ENCODE measurements around the gene BRD1.

The BRD1 gene

GRCh38 chr22:49760630-49761571 is 66.8 kb downstream of the BRD1 start:
- DNase-seq (ENCODE audit: extremely low spot score) = no peak
- ChIA-PET CTCF (interaction anchor here (1.6 kb wide), 1 partner anchor 31 kb away, joined by 4 read pairs; no protein-coding TSS in a partner anchor), POLR2A (interaction anchor here (0.8 kb wide), 1 partner anchor 60 kb away, joined by 4 read pairs; no protein-coding TSS in a partner anchor)
- TF ChIP-seq, protein P1, sequence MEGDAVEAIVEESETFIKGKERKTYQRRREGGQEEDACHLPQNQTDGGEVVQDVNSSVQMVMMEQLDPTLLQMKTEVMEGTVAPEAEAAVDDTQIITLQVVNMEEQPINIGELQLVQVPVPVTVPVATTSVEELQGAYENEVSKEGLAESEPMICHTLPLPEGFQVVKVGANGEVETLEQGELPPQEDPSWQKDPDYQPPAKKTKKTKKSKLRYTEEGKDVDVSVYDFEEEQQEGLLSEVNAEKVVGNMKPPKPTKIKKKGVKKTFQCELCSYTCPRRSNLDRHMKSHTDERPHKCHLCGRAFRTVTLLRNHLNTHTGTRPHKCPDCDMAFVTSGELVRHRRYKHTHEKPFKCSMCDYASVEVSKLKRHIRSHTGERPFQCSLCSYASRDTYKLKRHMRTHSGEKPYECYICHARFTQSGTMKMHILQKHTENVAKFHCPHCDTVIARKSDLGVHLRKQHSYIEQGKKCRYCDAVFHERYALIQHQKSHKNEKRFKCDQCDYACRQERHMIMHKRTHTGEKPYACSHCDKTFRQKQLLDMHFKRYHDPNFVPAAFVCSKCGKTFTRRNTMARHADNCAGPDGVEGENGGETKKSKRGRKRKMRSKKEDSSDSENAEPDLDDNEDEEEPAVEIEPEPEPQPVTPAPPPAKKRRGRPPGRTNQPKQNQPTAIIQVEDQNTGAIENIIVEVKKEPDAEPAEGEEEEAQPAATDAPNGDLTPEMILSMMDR (IDR thresholded peaks at IDR 0.05; ENCODE audit: control extremely low read depth, extremely low read depth, low read depth, missing control alignments) = no peak

DNA sequence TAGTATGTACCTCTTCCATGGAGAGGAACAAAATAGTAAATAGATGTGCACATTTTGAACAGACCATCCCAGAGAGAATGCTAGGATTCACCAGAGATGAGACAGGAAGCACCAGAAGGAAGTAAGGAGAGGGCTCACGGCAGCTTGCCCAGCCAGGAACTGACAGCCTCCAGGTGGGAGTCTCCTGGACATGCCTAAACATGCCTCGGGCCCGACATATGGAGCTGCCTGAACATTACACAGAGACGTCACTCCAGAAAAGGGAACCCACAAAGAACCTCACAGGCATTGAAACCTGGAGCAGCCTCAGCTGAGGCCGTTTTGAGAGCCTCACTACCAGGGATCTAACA is 67.4 kb downstream of the BRD1 start:
- ChIA-PET POLR2A (no interaction called here), CTCF (interaction anchor here (1.6 kb wide), 1 partner anchor 32 kb away, joined by 4 read pairs; no protein-coding TSS in a partner anchor)
- no peak for DNase-seq (ENCODE audit: extremely low spot score)

DNA sequence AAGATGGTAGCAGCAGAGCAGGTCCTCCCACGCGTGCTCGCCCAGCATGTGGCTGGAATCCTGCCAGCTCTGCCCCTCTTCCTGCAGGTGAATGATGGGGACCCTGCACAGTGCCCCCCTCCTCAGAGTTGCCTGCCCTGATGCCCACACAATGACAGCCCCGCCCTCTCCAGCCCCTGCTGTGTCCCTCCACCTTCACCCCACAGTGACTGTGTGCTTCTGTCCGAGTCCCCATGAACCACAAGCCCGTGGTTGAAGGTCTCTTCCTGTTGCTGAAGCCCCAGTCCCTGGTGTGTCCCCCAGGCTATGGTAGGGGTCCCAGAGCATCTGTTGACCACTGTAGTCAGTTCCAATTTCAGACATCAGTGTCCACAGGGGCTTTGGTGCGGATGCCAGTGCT is 71.0 kb downstream of the BRD1 start:
- TF ChIP-seq, protein P1 (IDR thresholded peaks at IDR 0.05; ENCODE audit: control extremely low read depth, extremely low read depth, low read depth, missing control alignments) = no peak
- POLR2A ChIA-PET = no interaction called here
- CTCF ChIA-PET = interaction anchor here (1.1 kb wide), 1 partner anchor 24 kb away, joined by 3 read pairs; no protein-coding TSS in a partner anchor
- no peak for DNase-seq (ENCODE audit: extremely low spot score)

More for the DNA sequence above, 67.4 kb downstream of the BRD1 start:
- TF ChIP-seq, protein P1 (IDR thresholded peaks at IDR 0.05; ENCODE audit: control extremely low read depth, extremely low read depth, low read depth, missing control alignments) = no peak

DNA sequence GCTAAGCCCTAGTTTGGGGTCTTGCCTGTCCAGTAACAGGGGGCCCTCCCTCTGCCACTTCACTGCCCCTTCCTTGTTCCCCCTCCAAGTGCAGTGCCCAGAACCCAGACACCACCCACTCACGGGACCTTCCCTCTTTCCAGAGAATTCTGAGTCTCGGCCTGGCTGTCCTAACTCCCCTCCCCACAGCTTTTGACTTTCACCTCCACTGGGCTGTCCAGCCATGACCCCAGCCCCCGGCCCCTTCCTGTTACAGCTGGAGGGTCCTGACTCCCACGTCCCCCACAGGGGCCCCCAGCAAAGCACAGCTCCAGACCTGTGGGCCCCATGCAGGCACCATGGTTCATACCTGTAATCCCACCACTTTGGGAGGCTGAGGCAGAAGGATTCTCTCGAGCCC is 71.5 kb downstream of the BRD1 start:
- TF ChIP-seq, protein P1 (IDR thresholded peaks at IDR 0.05; ENCODE audit: control extremely low read depth, extremely low read depth, low read depth, missing control alignments) = no peak
- POLR2A ChIA-PET = no interaction called here
- CTCF ChIA-PET = no interaction called here
- no peak for DNase-seq (ENCODE audit: extremely low spot score)

DNA sequence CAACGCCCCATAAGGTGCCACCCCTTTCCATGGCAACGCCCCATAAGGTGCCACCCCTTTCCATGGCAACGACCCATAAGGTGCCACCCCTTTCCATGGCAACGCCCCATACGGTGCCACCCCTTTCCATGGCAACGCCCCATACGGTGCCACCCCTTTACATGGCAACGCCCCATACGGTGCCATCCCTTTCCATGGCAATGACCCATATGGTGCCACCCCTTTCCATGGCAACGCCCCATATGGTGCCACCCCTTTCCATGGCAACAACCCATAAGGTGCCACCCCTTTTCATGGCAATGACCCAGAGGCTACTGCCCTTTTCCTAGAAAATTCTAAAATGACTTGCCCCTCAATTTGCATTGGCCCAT is 72.1 kb downstream of the BRD1 start:
- DNase-seq (ENCODE audit: extremely low spot score) = no peak
- ChIA-PET POLR2A (no interaction called here), CTCF (no interaction called here)
- TF ChIP-seq, protein P1 (IDR thresholded peaks at IDR 0.05; ENCODE audit: control extremely low read depth, extremely low read depth, low read depth, missing control alignments) = no peak

GRCh38 chr22:49754696-49755630 is 72.7 kb downstream of the BRD1 start:
- no peak for DNase-seq (ENCODE audit: extremely low spot score)
- CTCF ChIA-PET = no interaction called here
- TF ChIP-seq, protein P1 (IDR thresholded peaks at IDR 0.05; ENCODE audit: control extremely low read depth, extremely low read depth, low read depth, missing control alignments) = no peak
- POLR2A ChIA-PET = no interaction called here

Measured in GM10248 (cell line).